Measurements from ENCODE around the gene RTN4RL2.
A peak's percentile ranks its signal among the peaks of the same experiment; 100 is the strongest.

RTN4RL2 gene

DNA sequence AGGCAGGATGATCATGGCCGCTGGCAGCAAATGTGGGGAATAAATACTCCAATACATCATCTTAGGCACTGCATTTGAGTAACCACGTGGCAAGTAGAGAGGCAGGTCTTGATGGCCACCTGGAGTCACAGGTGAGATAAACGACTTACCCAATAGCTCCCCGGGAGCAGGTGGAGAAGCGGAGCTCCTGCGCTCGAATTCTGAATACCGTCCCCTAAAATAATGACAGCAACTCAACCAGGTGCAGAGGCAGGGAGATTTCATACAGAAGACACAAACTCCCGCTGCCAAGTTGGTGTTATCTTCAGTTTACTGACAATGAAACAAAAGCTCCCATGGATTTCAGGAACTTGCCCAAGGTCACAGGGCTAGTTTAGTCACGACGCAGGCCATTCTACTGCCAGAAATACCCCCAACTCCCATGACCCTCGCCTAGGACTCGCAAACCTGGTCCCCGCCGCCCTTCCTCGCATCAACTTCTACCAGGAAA, 33.8 kb upstream of the RTN4RL2 start:
- DNase-seq (ENCODE audit: low read depth) = peak; percentile 28
- H3K4me3 ChIP-seq (ENCODE audit: low read depth, low read length) = peak overlapping the region; percentile 58
- TF ChIP-seq, protein P1, sequence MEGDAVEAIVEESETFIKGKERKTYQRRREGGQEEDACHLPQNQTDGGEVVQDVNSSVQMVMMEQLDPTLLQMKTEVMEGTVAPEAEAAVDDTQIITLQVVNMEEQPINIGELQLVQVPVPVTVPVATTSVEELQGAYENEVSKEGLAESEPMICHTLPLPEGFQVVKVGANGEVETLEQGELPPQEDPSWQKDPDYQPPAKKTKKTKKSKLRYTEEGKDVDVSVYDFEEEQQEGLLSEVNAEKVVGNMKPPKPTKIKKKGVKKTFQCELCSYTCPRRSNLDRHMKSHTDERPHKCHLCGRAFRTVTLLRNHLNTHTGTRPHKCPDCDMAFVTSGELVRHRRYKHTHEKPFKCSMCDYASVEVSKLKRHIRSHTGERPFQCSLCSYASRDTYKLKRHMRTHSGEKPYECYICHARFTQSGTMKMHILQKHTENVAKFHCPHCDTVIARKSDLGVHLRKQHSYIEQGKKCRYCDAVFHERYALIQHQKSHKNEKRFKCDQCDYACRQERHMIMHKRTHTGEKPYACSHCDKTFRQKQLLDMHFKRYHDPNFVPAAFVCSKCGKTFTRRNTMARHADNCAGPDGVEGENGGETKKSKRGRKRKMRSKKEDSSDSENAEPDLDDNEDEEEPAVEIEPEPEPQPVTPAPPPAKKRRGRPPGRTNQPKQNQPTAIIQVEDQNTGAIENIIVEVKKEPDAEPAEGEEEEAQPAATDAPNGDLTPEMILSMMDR (conservative IDR thresholded peaks at IDR 0.05; ENCODE audit: low read depth, low read length) = no peak

DNA sequence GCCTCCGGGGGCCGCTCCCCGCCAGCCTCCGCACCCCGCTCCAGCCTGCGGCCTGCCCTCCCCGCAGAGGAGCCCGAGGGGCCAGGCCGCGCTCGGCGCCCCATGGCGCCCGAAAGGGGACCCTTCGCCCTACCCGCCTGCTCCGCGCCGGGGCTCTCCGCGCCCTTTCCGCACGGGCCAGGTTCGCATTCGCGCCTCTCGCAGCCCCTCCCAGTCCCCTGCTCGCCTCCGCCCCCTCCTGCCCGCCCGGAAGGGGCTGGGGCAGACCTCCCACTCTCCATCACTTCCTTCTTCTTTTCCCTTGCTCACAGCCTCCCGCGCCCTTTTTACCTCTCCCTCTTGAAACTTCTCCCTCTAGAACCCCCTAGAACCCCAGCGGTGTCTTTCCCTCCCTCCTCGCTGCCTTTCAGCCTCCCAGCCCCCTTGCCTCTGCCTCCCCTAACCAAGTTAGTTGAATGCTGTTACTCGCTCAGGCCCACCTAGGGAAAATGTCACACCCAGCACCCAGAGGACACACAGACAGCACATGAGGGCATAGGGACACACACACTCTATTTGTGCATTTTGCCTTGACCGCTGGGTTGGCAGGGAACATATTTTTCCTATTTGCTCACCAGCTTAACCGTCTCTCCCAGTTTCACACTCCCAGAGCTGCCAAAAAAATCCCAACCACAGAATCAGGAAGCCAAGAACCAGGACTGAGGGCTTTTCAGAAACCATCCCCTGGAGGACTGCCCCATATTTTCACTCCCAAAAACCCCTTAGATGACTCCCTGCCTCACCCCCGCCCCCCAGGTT, 33.2 kb upstream of the RTN4RL2 start, which contains the start of gene SLC43A3:
SLC43A3 (minus strand) TSS at position 193 of the 798 bp plus-strand sequence. CDS start 949 bp downstream, outside the sequence.
- TF ChIP-seq, protein P1 (conservative IDR thresholded peaks at IDR 0.05; ENCODE audit: low read depth, low read length) = no peak
- peak; percentile 66 for DNase-seq (ENCODE audit: low read depth)
- H3K4me3 ChIP-seq (ENCODE audit: low read depth, low read length) = peak within 1 kb of the TSS; percentile 58

DNA sequence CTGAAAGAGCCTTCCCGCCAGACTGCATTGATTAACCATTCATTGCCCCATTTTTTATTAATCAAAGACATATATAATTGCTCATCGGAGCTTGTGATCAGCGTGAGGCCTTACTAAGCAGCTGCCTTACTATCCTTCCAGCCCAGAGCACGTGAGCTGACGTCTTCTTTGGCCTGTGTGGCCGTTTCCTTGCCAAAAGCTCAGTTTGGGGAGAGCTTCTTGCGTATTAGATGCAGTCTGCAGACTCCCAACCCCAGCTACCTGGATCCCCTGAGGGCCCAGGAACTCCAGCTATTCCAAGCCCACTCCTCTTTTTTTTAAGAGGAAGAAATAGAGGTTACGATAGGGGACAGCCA, 32.6 kb upstream of the RTN4RL2 start:
- no peak for DNase-seq (ENCODE audit: low read depth)
- TF ChIP-seq, protein P1 (conservative IDR thresholded peaks at IDR 0.05; ENCODE audit: low read depth, low read length) = no peak
- no peak overlapping the region for H3K4me3 ChIP-seq (ENCODE audit: low read depth, low read length)

DNA sequence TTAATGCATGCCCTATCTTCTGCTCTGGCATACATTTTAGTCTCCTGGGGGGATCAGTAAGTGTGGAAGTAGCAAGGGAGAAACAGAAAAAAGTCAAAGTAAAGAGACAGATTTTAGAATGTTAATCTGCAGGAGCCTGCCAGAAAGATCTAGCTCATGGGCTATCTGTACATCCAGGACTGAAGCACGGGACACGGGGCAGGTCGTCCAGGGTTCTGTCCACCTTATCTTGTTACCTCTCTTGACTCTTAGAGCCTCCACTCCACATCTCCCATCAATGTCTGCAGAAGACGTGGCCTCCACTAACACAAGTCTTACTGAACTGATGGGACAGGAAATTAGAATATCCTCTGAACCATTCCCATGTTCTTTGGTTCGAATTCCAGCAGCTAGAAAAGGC, 31.7 kb upstream of the RTN4RL2 start:
- no peak for DNase-seq (ENCODE audit: low read depth)
- H3K4me3 ChIP-seq (ENCODE audit: low read depth, low read length) = no peak overlapping the region
- TF ChIP-seq, protein P1 (conservative IDR thresholded peaks at IDR 0.05; ENCODE audit: low read depth, low read length) = no peak

DNA sequence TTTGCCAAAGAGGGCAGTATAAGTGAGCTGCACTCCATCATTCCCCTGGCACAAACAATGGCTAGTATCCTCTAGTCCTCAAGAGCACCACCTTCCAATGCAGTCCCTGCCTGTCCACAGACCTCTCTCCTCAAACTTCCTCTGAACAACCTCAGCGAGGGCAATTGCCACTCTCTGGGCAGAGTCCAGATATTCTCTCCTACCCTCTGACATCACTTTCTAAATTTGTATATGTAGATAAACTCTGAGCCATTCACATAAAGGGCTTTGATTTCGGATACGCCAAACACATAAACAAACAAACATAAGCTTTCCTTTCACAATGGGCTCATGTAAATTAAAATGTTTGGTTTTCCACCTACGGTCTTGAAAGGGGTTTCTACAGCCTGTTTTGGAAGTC, 30.4 kb upstream of the RTN4RL2 start:
- H3K4me3 ChIP-seq (ENCODE audit: low read depth, low read length) = no peak overlapping the region

DNA sequence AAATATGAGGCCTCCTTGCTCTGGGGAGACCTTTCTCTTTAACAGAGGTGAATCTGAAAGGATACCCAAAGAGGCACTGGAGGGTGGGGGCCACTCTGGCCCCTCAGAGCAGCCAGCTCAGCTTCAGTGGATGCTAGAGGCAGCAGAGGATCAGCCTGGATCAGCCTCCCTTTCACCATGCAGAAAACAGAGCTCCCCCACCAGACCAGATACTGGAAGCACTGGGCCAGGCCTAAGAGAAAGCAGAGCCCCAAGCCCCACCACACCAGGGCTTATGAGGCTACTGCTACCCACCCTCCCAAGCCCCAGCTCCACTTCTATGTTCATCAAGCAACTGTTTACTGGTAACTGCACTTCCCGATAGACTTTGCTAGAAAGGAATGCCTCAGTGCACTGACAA, 29.4 kb upstream of the RTN4RL2 start:
- no peak overlapping the region for H3K4me3 ChIP-seq (ENCODE audit: low read depth, low read length)
- TF ChIP-seq, protein P1 (conservative IDR thresholded peaks at IDR 0.05; ENCODE audit: low read depth, low read length) = peak; percentile 24
- DNase-seq (ENCODE audit: low read depth) = no peak

More for the DNA sequence above, 30.4 kb upstream of the RTN4RL2 start:
- TF ChIP-seq, protein P1 (conservative IDR thresholded peaks at IDR 0.05; ENCODE audit: low read depth, low read length) = no peak
- DNase-seq (ENCODE audit: low read depth) = no peak

DNA sequence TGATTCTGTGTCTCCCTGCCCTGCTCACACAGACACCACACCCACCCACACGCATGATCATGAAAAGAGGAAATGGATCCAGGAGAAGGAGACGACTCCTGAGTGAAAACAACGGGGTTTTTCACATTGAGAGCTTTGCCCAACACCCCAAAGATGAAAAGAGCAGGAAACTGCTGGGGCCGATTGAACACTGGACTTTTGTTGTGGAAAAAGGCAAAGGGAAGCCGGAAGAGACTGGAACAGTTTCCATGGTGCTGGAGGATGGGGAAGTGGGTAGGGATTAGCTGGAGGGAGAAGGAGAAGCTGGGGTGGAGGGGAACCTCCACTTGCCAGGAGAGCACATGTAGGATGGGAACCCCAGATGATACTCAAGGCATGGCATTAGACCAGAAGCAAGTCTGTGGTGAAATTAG, 28.2 kb upstream of the RTN4RL2 start:
- TF ChIP-seq, protein P1 (conservative IDR thresholded peaks at IDR 0.05; ENCODE audit: low read depth, low read length) = no peak
- no peak for DNase-seq (ENCODE audit: low read depth)
- no peak overlapping the region for H3K4me3 ChIP-seq (ENCODE audit: low read depth, low read length)
